GM10266 (cell line): Measurements from ENCODE around the gene TP73.

Experiments used
- DNase-seq: peaks from one replicate; pipeline ENCODE4 v3.0.0; 2012; ENCODE audit errors: extremely low spot score
- TF ChIP-seq, protein P1 (sequence below): IDR thresholded peaks from 2 replicates; pipeline ENCODE4 v1.5.1; 2012; ENCODE audit warnings: mild to moderate bottlenecking, low read depth; ENCODE audit not compliant: control insufficient read depth, insufficient read depth; ENCODE audit errors: missing control alignments

Gene TP73

DNA sequence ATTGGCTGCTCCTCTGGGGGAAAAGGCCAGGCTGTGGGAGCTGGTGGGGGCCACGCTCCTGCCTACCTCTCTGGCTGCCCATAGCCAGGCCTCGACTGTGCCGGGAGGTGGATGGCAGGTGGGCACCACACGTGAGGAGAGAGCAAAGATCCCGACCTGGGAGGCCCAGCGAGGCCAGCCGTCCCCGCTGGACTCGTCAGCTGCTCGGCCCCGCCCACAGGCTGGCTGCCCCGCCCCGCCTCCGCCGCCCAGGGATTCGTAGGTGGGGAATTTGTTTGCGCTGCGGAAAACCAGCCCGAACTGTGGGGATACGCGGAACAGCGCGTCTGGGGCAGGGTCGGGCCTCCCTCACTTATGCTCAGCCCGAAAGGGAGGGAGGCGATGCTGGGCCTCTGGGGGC is 31.7 kb downstream of the TP73 start:
- TF ChIP-seq, protein P1, sequence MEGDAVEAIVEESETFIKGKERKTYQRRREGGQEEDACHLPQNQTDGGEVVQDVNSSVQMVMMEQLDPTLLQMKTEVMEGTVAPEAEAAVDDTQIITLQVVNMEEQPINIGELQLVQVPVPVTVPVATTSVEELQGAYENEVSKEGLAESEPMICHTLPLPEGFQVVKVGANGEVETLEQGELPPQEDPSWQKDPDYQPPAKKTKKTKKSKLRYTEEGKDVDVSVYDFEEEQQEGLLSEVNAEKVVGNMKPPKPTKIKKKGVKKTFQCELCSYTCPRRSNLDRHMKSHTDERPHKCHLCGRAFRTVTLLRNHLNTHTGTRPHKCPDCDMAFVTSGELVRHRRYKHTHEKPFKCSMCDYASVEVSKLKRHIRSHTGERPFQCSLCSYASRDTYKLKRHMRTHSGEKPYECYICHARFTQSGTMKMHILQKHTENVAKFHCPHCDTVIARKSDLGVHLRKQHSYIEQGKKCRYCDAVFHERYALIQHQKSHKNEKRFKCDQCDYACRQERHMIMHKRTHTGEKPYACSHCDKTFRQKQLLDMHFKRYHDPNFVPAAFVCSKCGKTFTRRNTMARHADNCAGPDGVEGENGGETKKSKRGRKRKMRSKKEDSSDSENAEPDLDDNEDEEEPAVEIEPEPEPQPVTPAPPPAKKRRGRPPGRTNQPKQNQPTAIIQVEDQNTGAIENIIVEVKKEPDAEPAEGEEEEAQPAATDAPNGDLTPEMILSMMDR, result no peak
- no peak for DNase-seq

DNA sequence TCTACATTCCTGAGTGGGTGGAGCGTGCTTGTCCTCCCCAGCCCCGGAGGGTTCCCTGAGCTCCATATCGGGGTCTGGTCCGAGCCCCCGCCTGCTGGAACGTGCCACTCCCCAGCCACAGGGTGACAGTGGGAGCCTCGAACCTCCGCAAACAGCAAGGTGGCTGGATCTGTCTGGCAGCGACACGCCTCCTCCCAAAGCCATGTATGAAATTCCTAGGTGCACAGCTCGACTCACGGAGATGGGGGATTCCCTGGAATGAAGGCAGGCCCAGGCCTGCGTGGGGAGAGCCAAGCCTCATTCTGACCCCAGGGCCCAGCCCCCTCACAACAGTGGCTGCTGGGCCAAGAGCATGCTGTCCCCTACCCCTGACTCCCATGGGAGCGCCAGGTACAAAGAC is 32.9 kb downstream of the TP73 start:
- DNase-seq, result no peak
- TF ChIP-seq, protein P1, result no peak

DNA sequence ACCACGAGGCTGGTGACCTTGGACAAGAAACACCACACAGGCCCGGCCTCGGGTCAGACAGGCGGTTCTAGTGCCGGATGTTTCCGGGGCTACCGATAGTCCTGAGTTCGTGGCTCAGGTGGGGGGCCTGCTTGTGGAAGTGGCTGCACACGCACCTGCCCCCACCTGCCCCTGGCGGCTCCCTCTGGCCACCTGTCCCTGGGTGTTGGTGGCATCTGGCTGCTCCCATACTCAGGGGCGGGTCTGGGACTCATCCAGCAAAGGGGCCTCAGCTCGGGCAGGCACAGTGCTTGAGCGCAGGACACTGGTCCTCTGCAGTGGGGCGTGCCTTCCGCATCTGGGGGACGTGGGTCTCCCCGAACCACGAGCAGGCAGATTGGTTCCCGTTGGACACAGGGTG is 33.6 kb downstream of the TP73 start:
- TF ChIP-seq, protein P1, result no peak
- no peak for DNase-seq

DNA sequence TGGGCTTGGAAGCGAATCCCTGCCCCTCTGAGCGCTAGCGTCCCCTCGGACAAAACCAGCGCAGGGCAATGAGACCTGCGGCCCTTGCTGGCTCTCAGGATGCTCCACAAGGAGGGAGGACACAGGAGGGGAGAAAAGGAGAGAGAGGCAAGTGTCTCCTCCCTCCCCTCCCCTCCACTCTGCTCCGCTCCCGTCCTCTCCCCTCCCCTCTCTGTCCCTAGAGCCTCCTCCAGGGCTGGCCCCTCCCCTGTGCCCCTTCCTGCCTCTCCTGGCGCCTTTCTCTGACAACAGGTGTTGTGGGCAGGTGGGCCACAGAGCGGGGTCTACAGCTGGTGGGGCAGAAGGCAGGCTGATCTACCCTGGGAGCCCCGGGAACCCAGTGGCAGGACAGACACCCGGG is 35.2 kb downstream of the TP73 start:
- no peak for DNase-seq
- TF ChIP-seq, protein P1, result no peak

DNA sequence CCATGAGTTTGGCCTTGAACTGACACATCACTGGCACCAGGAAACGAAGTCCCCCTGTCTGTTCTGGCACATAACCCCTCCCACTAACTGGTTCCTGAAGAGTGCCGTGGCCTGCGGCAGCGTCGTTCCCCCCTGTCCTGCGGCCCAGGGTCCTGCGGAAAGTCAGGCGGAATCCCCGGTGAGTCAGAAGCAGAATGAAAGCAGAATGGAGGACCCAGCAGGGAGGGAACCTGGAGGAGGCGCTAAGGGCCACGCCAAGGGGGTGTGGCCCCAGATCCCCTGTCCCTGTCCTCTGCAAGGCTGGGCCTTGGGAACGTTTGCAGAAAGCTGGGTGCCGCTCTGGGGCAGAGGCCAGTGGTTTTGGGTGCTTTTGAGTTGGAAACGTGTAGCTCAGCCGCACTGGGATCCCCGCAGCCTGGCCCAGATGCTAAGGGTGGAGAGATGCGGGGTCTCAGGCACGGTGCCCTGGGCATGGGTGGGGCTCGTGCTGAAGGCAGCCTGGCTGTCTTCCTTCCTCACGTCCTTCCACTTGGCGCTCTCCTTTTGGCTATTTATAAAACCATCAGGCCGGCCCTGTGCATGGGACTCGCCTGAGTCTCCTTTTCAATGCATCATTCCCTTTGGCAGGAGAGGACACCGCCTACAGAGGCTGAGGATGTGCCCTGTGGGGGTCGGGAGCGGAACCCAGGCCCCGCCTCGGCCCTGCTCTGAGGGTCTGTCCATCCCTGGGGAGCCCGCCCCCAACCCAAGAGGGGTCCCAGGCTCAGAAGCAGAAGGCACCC is 36.2 kb downstream of the TP73 start:
- peak; percentile 81 for DNase-seq
- TF ChIP-seq, protein P1, result no peak

DNA sequence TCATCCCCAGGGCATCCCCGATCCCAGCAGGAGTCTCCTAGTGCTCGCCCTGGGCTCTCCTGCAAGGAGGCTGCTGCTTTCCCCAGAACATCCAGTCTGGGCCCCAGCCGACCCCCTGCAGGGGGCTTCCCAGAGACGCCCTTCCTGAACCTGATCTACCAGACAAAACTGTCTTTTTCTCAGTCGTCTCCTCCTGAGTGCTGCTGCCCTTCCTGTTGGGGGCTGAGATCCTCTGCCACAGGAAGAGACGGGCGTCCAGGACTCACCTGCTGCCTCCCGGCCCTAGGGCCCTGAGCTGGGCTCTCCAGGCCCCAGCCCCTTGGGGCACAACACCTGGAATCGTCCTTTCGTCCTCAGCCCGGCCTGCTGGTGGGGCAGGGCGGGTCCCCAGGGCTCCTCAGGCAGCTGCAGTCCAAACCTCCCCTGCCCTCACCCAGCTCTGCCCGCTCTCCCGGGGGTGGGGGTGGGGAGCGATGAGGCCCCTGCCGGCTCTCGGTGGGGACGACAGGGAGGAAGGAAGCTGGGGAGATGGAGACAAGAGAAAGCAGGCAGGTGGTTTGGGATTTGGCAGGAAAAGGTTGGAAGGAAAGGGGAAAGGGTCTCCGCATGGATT is 36.9 kb downstream of the TP73 start:
- no peak for DNase-seq
- TF ChIP-seq, protein P1, result no peak

DNA sequence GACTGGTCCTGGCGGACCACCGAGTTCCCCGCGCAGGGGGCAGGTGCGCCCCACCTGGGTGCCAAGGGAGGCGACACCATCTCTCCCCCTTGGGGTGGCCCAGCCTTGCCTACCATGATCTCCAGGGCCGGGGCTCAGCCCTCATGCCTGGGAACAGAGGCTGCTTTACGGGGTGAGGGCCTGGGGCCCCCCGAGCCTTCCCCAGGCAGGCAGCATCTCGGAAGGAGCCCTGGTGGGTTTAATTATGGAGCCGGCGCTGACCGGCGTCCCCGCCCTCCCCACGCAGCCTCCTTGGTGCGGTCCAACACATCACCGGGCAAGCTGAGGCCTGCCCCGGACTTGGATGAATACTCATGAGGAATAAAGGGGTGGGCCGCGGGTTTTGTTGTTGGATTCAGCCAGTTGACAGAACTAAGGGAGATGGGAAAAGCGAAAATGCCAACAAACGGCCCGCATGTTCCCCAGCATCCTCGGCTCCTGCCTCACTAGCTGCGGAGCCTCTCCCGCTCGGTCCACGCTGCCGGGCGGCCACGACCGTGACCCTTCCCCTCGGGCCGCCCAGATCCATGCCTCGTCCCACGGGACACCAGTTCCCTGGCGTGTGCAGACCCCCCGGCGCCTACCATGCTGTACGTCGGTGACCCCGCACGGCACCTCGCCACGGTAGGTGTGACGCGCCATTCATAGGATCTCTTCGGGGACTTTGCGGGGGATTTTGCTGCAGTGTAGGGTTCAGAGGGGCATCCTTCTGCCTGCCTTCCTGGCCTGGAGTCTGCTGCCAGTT is 38.2 kb downstream of the TP73 start:
- no peak for DNase-seq
- TF ChIP-seq, protein P1, result no peak
